GM18867 (cell line): ENCODE data around the gene EVI5L.
"Not testable (repeated sequence)": the region's sequence is repeated elsewhere in the genome, so short reads cannot be mapped to it uniquely, and the experiment has no call there.

ENCODE experiments used
- ATAC-seq: cut with Tn5 transposase; IDR thresholded peaks from one replicate; pipeline ENCODE4 v1.9.1; 2021; ENCODE audit warnings: mild to moderate bottlenecking, moderate library complexity; ENCODE audit not compliant: unreplicated experiment

The EVI5L gene

GRCh38 chr19:7871437-7872305 lies 41.7 kb downstream of the EVI5L start:
- ATAC-seq = no peak

- ATAC-seq = no peak
These were observed 42.5 kb downstream of the EVI5L start for GRCh38 chr19:7872306-7873204.

- no peak for ATAC-seq
These were observed 43.5 kb downstream of the EVI5L start for GRCh38 chr19:7873304-7874075.

GRCh38 chr19:7874076-7874896 lies 44.3 kb downstream of the EVI5L start, which contains the start of gene PRR36:
TSS of gene PRR36 (minus strand) at chr19:7874390. CDS start at chr19:7873689, 701 bp downstream.
- ATAC-seq = no peak

- no peak for ATAC-seq
These were observed 44.9 kb downstream of the EVI5L start for GRCh38 chr19:7874897-7875273.

- ATAC-seq = no peak
These were observed 47.3 kb downstream of the EVI5L start for GRCh38 chr19:7877249-7877836.

GRCh38 chr19:7879111-7879807 lies 49.2 kb downstream of the EVI5L start:
- no peak for ATAC-seq

GRCh38 chr19:7879836-7880235 lies 49.8 kb downstream of the EVI5L start:
- ATAC-seq = no peak

GRCh38 chr19:7881910-7882309 lies 51.9 kb downstream of the EVI5L start:
- no peak for ATAC-seq

- no peak for ATAC-seq
These were observed 53.1 kb downstream of the EVI5L start for GRCh38 chr19:7883105-7883504.

GRCh38 chr19:7883796-7884570 lies 54.0 kb downstream of the EVI5L start:
- ATAC-seq = no peak

- no peak for ATAC-seq
These were observed 55.8 kb downstream of the EVI5L start for GRCh38 chr19:7885818-7886217.

- ATAC-seq = no peak
These were observed 57.6 kb downstream of the EVI5L start for GRCh38 chr19:7887408-7888144.

- no peak for ATAC-seq
These were observed 58.3 kb downstream of the EVI5L start, which contains the start of gene LRRC8E for GRCh38 chr19:7888145-7888825. TSS of gene LRRC8E (plus strand) at chr19:7888510. CDS start at chr19:7895604, 7,094 bp downstream.

GRCh38 chr19:7888826-7889217 lies 58.8 kb downstream of the EVI5L start:
- no peak for ATAC-seq

GRCh38 chr19:7893362-7894101 lies 63.5 kb downstream of the EVI5L start:
- not testable (repeated sequence) for ATAC-seq
